Astrocyte (in vitro differentiated cells and primary cell): Measurements from ENCODE around the gene CELF4.

ENCODE experiments used
- EZH2 ChIP-seq: IDR thresholded peaks from 2 replicates; pipeline ENCODE4 v1.6.1; 2012; ENCODE audit warnings: mild to moderate bottlenecking, low read length, inconsistent platforms; ENCODE audit not compliant: insufficient read depth
- TF ChIP-seq, protein P1 (sequence below): IDR thresholded peaks from 2 replicates; pipeline ENCODE4 v1.5.1; 2011; ENCODE audit warnings: low read depth, mild to moderate bottlenecking, inconsistent platforms, low read length, moderate library complexity; ENCODE audit not compliant: insufficient read depth

DNA sequence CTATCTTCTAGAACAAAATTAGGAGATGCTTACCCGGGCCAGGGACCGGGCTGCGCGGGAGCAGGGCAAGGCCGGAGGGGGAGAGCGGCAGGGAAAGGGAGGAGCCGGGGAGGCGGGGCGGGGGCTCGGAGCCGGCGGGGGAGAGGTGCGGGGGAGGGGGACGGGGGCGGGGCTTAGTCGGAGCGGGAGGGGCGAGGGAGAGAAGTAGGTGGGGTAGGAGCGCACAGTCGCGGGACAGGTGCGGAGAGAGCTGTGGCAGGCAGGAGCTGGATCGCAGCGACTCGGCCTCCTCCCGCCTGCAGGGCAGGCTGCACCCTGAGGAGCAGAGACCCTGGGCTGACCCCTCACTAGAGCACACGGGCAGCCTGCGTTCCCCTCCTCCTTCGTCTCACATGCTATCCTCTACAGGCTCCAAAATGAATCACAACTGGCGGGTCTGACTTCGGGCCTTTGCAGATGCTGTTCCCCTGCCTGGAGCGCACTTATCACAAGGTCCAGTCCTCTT is 290.3 kb downstream of the CELF4 start:
- TF ChIP-seq, protein P1, sequence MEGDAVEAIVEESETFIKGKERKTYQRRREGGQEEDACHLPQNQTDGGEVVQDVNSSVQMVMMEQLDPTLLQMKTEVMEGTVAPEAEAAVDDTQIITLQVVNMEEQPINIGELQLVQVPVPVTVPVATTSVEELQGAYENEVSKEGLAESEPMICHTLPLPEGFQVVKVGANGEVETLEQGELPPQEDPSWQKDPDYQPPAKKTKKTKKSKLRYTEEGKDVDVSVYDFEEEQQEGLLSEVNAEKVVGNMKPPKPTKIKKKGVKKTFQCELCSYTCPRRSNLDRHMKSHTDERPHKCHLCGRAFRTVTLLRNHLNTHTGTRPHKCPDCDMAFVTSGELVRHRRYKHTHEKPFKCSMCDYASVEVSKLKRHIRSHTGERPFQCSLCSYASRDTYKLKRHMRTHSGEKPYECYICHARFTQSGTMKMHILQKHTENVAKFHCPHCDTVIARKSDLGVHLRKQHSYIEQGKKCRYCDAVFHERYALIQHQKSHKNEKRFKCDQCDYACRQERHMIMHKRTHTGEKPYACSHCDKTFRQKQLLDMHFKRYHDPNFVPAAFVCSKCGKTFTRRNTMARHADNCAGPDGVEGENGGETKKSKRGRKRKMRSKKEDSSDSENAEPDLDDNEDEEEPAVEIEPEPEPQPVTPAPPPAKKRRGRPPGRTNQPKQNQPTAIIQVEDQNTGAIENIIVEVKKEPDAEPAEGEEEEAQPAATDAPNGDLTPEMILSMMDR, result no peak
- TF ChIP-seq EZH2, result no peak
